Heart left ventricle (tissue), 13 donors: ENCODE measurements around the gene NFASC.

ENCODE experiments used
- CTCF ChIP-seq, 12 donors: fragments of 200-600 bp; sonication (generic) in 4 of 12; IDR thresholded peaks; one replicate each; pipeline versions ENCODE4 v1.5.0 to v1.8.0; 2018 to 2022; ENCODE audit warnings: antibody characterized with exemption in 12 of 12, mild to moderate bottlenecking in 5 of 12
- POLR2A ChIP-seq, 2 donors: fragments of 450-650 bp; IDR thresholded peaks; one replicate each; pipeline ENCODE4 v1.6.1; 2017; ENCODE audit warnings: antibody characterized with exemption in 2 of 2, mild to moderate bottlenecking in 2 of 2, moderate library complexity in 2 of 2
- donor health status: ischemic (EF 13 %, LVEDD 7.1; RV severe dilation, severe dysfunction).
- donor health status: DM: no; HTN: yes; CAD: no.
- donor health status: DM: no; HTN: no; CAD: no.
- donor health status: ischemic (EF 25% LVEDD 6.9; RV normal size, moderate dysfunction).
- donor health status: ischemic (EF 25% LVEDD 5.7; RV mildly dilated, moderate dysfunction).
- donor health status: ischemic (EF 35%, LVEDD 5.7; RV mildly dilated, moderate dysfunction).
- donor health status: nonischemic (EF 11% LVEDD 7.7; RV severe dilation, severe dysfunction).
- donor health status: DM: yes; HTN: yes; CAD: no.
- donor health status: PGD.
- donor health status: ischemic (EF 29% LVEDD 5.4; RV normal size, mild dysfunction).
- donor health status: nonischemic (EF 23%, LVEDD 6.1; RV moderate dilation, normal function).

GRCh38 chr1:204874274-204874673, 3.6 kb downstream of the NFASC start:
- TF ChIP-seq POLR2A (IDR thresholded peaks at IDR 0.05): no peak
- TF ChIP-seq CTCF (IDR thresholded peaks at IDR 0.05): no peak
